HepG2 (cell line): ENCODE measurements around the gene PTPRF. TPM values are rescaled to one million over a fixed set of nuclear protein-coding genes. Genes with fewer than 3 reads are reported as not detected.

Experiments
- ATAC-seq: fragments of 200-7000 bp; cut with Tn5 transposase; 3 replicates; pipeline ENCODE4 v1.9.1; 2020; ENCODE audit warnings: mild to moderate bottlenecking, moderate library complexity
- BruUV-seq: library from RNA; stranded (reverse); fragments of 400-500 nt; replicated peaks from 2 replicates; lab custom pipeline; 2021; lab: Mats Ljungman, UMichigan
- CTCF ChIA-PET: fragments of 300-600 bp; formaldehyde crosslinking; extraction: SDS; loops from one replicate; lab custom pipeline; 2021; ENCODE audit warnings: low total read pairs, inconsistent platforms, low intra/inter-chr PET ratio; lab: Yijun Ruan, JAX
- POLR2A ChIA-PET: fragments of 350-600 bp; sonication (Branson Sonifier 250); formaldehyde crosslinking; loops from one replicate; lab custom pipeline; 2020; ENCODE audit warnings: antibody characterized with exemption, inconsistent platforms; lab: Yijun Ruan, JAX
- DNase-seq: peaks from one replicate; pipeline ENCODE4 v3.0.0-alpha.2; 2015; ENCODE audit warnings: low spot score
- FAIRE-seq: peaks from 3 replicates; lab custom pipeline; 2011; peaks lifted over from hg19 to GRCh38; lab: Jason Lieb, UNC
- H2AFZ ChIP-seq: one replicate; pipeline ENCODE4 v1.6.1; 2011; ENCODE audit warnings: low read length, inconsistent platforms
- H3K27ac ChIP-seq: fragments of 300-600 bp; 3 replicates; pipeline ENCODE4 v1.8.0; 2011; ENCODE audit warnings: mixed run types, mild to moderate bottlenecking, mixed read lengths, low read length, inconsistent platforms; ENCODE audit not compliant: insufficient read depth; ENCODE audit errors: extremely low read length
- H3K27me3 ChIP-seq, 2 experiments: fragments of 200-600 bp in 1 of 2; 2 replicates in 1 of 2; 3 replicates in 1 of 2; pipeline versions ENCODE4 v1.6.0 to v1.8.0; 2011; ENCODE audit warnings: low read length in 2 of 2, mild to moderate bottlenecking in 2 of 2, moderate library complexity in 2 of 2, inconsistent platforms in 1 of 2; ENCODE audit not compliant: insufficient read depth in 2 of 2, control insufficient read depth in 1 of 2
- H3K36me3 ChIP-seq, 2 experiments: fragments of 200-600 bp in 1 of 2; replicated peaks in 1 of 2; 2 replicates in 1 of 2; 3 replicates in 1 of 2; pipeline versions ENCODE4 v1.5.1 to v1.8.0; 2011; ENCODE audit warnings: low read length in 2 of 2, inconsistent platforms in 1 of 2; ENCODE audit not compliant: insufficient read depth in 2 of 2, control insufficient read depth in 1 of 2
- H3K4me1 ChIP-seq: 2 replicates; pipeline ENCODE4 v1.5.1; 2012; ENCODE audit warnings: low read length, inconsistent platforms; ENCODE audit not compliant: insufficient read depth
- H3K4me2 ChIP-seq: 2 replicates; pipeline ENCODE4 v1.6.0; 2011; ENCODE audit warnings: low read depth, low read length, inconsistent platforms
- H3K4me3 ChIP-seq, 3 experiments: fragments of 200-600 bp in 1 of 3; sonication (generic), shearing (Covaris generic) in 1 of 3; replicated peaks in 1 of 3; 2 replicates each; pipeline ENCODE4 v1.5.1; 2011 to 2016; ENCODE audit warnings: low read length in 3 of 3, inconsistent platforms in 2 of 3, low read depth in 2 of 3, mild to moderate bottlenecking in 2 of 3, control low read depth in 1 of 3, mixed read lengths in 1 of 3; ENCODE audit not compliant: insufficient read depth in 1 of 3
- H3K79me2 ChIP-seq: one replicate; pipeline ENCODE4 v1.6.1; 2011; ENCODE audit warnings: low read length, inconsistent platforms; ENCODE audit not compliant: insufficient read depth
- H3K9ac ChIP-seq: 2 replicates; pipeline ENCODE4 v1.6.0; 2011; ENCODE audit warnings: mild to moderate bottlenecking, low read depth, low read length, inconsistent platforms; ENCODE audit not compliant: insufficient read depth
- H3K9me3 ChIP-seq: 2 replicates; pipeline ENCODE4 v1.5.1; 2012; ENCODE audit warnings: mild to moderate bottlenecking, low read length
- H4K20me1 ChIP-seq: 2 replicates; pipeline ENCODE4 v1.6.0; 2011; ENCODE audit warnings: inconsistent platforms, mild to moderate bottlenecking, low read length, moderate library complexity; ENCODE audit not compliant: insufficient read depth
- AHDC1 ChIP-seq: sonication (generic); formaldehyde crosslinking; IDR thresholded peaks from 2 replicates; pipeline ENCODE4 v1.5.1; 2020; ENCODE audit warnings: mild to moderate bottlenecking, missing genetic modification reagents, borderline replicate concordance
- ARID5B ChIP-seq: IDR thresholded peaks from 2 replicates; pipeline ENCODE4 v1.4.0; 2020; ENCODE audit warnings: mild to moderate bottlenecking, missing genetic modification reagents
- BORCS8-MEF2B ChIP-seq: sonication (generic); formaldehyde crosslinking; IDR thresholded peaks from 2 replicates; pipeline ENCODE4 v1.8.0; 2022; ENCODE audit warnings: mild to moderate bottlenecking, missing genetic modification reagents
- ELF3 ChIP-seq: IDR thresholded peaks from 2 replicates; pipeline ENCODE4 v1.6.1; 2016; ENCODE audit warnings: missing genetic modification reagents, missing compliant biosample characterization
- FOSL1 ChIP-seq: sonication (generic); formaldehyde crosslinking; IDR thresholded peaks from 2 replicates; pipeline ENCODE4 v1.9.0; 2021; ENCODE audit warnings: missing genetic modification reagents, borderline replicate concordance
- GLI4 ChIP-seq: sonication (generic); formaldehyde crosslinking; IDR thresholded peaks from 2 replicates; pipeline ENCODE4 v1.5.1; 2020; ENCODE audit warnings: missing genetic modification reagents, mild to moderate bottlenecking, moderate library complexity, borderline replicate concordance
- HCFC1 ChIP-seq: fragments of 150-350 bp; IDR thresholded peaks from 2 replicates; pipeline ENCODE4 v1.6.1; 2014; ENCODE audit warnings: low read depth, low read length
- PHF21A ChIP-seq: sonication (generic); formaldehyde crosslinking; IDR thresholded peaks from 2 replicates; pipeline ENCODE4 v1.5.0; 2020; ENCODE audit warnings: mild to moderate bottlenecking, missing genetic modification reagents
- ZNF101 ChIP-seq: sonication (generic); formaldehyde crosslinking; IDR thresholded peaks from 2 replicates; pipeline ENCODE4 v1.4.0; 2020; ENCODE audit warnings: mild to moderate bottlenecking, low read depth, missing genetic modification reagents, borderline replicate concordance
- ZNF138 ChIP-seq: sonication (generic); formaldehyde crosslinking; IDR thresholded peaks from 2 replicates; pipeline ENCODE4 v1.5.0; 2020; ENCODE audit warnings: mild to moderate bottlenecking, low read depth, missing genetic modification reagents
- ZNF264 ChIP-seq: sonication (generic); formaldehyde crosslinking; IDR thresholded peaks from 2 replicates; pipeline ENCODE4 v1.4.0; 2020; ENCODE audit warnings: missing genetic modification reagents
- ZNF770 ChIP-seq: sonication (generic); formaldehyde crosslinking; IDR thresholded peaks from 2 replicates; pipeline ENCODE4 v1.5.0; 2020; ENCODE audit warnings: mild to moderate bottlenecking, missing genetic modification reagents
- ZSCAN25 ChIP-seq: sonication (generic); formaldehyde crosslinking; IDR thresholded peaks from 2 replicates; pipeline ENCODE4 v1.8.0; 2022; ENCODE audit warnings: mild to moderate bottlenecking, missing genetic modification reagents
- WGBS: methylation state at CpG from one replicate; pipeline ENCODE4 v1.1.6; 2017; ENCODE audit warnings: low lambda C conversion rate; 5-methylcytosine and 5-hydroxymethylcytosine counted together
- in situ Hi-C: cut with HindIII; loops from 2 replicates; pipeline ENCODE4 v1.10.0; 2017; ENCODE audit warnings: low pct_unique_long_range_greater_than_20kb; ENCODE audit not compliant: extremely low pct_ligation_motif_present
- intact Hi-C: fragments of 100-400 bp; cut with micrococcal nuclease; formaldehyde crosslinking; loops from one replicate; pipeline ENCODE4 v1.10.0; 2022; ENCODE audit not compliant: unreplicated experiment
- polyA plus RNA-seq, 8 experiments: library from polyadenylated mRNA; depleted of rRNA in 3 of 8; stranded (reverse) in 7 of 8; unstranded in 1 of 8; fragments of >200 nt; fragmentation: Illumina TruSeq in 4 of 8; extraction: Trizol in 4 of 8; gene quantifications; 2 replicates each; pipeline versions ENCODE4 v1.2.1 to v1.2.3, GENCODE V29; 2011 to 2016; ENCODE audit warnings: low read depth in 4 of 8, missing spikeins in 1 of 8, mixed read lengths in 1 of 8; ENCODE audit not compliant: insufficient read depth in 1 of 8
- total RNA-seq, 5 experiments: library from RNA; depleted of rRNA; stranded (reverse); fragments of >200 nt; fragmentation: Illumina TruSeq; extraction: Trizol; gene quantifications; 2 replicates each; pipeline ENCODE4 v1.2.3, GENCODE V29; 2016; ENCODE audit warnings: low read depth in 1 of 5

Gene PTPRF
- total and polyA plus RNA-seq, 2 of the 13 experiments (the other 11 are each of a cell fraction or from before 2014, with no cell fraction given): 55.9 to 167 TPM

GRCh38 chr1:43671626-43672330, 141.1 kb downstream of the PTPRF start:
- H3K4me1 ChIP-seq: no peaks in the 10 kb centered on the region
- intact Hi-C loops: no loop called here
- H3K79me2 ChIP-seq: no peaks in the 10 kb centered on the region
- DNase-seq (no peak), ATAC-seq (no peak; the same call in 2 of the 3 replicates), FAIRE-seq (no peak)
- H3K9ac ChIP-seq: no peak overlapping the region
- WGBS: 96% methylated on average over 10 of the region's 10 CpGs
- peaks cover 38 to 63% of the 10 kb centered on the region in 2 experiments for H3K36me3 ChIP-seq
- POLR2A ChIA-PET: no interaction called here
- CTCF ChIA-PET: no interaction called here
- H4K20me1 ChIP-seq: no peaks in the 10 kb centered on the region
- no peak overlapping the region for H3K27ac ChIP-seq
- H2AFZ ChIP-seq: no peak overlapping the region
- no peak overlapping the region for H3K4me3 ChIP-seq
- in situ Hi-C loops: no loop called here
- H3K27me3 ChIP-seq: no peaks in the 10 kb centered on the region
- H3K4me2 ChIP-seq: no peak overlapping the region
- no TSS peak for BruUV-seq
- H3K9me3 ChIP-seq: no peaks in the 10 kb centered on the region
- TF ChIP-seq ZSCAN25 (CRISPR knock-in tag) (no peak), ZNF264 (CRISPR knock-in tag) (no peak), GLI4 (CRISPR knock-in tag) (no peak), AHDC1 (no peak), HCFC1 (no peak), ARID5B (CRISPR knock-in tag) (no peak), FOSL1 (CRISPR knock-in tag) (no peak), ZNF101 (CRISPR knock-in tag) (no peak), ELF3 (no peak), BORCS8-MEF2B (CRISPR knock-in tag) (no peak), PHF21A (CRISPR knock-in tag) (no peak), ZNF138 (no peak), ZNF770 (CRISPR knock-in tag) (no peak)
